GM10248 (cell line): Measurements from ENCODE around the gene TNS1.

Experiments used
- CTCF ChIA-PET: fragments of 300-600 bp; sonication (Branson Sonifier 250); formaldehyde crosslinking; extraction: SDS; loops from one replicate; lab custom pipeline; 2021; ENCODE audit warnings: antibody characterized with exemption; lab: Yijun Ruan, JAX
- POLR2A ChIA-PET: fragments of 350-650 bp; sonication (Branson Sonifier 250); formaldehyde crosslinking; extraction: SDS; loops from one replicate; lab custom pipeline; 2020; ENCODE audit warnings: antibody characterized with exemption; lab: Yijun Ruan, JAX
- DNase-seq: peaks from one replicate; pipeline ENCODE4 v3.0.0; 2012; ENCODE audit errors: extremely low spot score
- TF ChIP-seq, protein P1 (sequence below): IDR thresholded peaks from 2 replicates; pipeline ENCODE4 v1.5.1; 2012; ENCODE audit warnings: mild to moderate bottlenecking, low read depth; ENCODE audit errors: extremely low read depth, missing control alignments, control extremely low read depth

TNS1 gene

DNA sequence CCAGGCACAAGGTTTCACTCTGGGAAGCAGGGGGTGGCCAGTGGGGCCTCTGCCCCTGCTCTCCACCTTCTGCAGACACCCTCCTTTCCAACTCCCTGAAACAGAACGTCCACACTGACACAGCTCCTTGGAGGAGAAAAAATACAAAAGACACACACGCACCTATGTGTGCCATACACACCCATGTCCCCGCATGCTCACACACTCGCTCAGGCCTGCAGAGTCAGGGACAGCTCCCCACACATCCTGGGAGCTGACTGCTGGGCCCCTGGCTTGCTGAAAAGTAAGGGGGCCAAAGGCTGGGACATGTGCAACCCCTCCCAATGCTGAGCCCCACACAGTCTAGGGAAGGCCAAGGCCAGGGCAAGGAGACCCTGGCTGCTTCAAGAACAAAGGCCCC, 200.5 kb downstream of the TNS1 start:
- TF ChIP-seq, protein P1, sequence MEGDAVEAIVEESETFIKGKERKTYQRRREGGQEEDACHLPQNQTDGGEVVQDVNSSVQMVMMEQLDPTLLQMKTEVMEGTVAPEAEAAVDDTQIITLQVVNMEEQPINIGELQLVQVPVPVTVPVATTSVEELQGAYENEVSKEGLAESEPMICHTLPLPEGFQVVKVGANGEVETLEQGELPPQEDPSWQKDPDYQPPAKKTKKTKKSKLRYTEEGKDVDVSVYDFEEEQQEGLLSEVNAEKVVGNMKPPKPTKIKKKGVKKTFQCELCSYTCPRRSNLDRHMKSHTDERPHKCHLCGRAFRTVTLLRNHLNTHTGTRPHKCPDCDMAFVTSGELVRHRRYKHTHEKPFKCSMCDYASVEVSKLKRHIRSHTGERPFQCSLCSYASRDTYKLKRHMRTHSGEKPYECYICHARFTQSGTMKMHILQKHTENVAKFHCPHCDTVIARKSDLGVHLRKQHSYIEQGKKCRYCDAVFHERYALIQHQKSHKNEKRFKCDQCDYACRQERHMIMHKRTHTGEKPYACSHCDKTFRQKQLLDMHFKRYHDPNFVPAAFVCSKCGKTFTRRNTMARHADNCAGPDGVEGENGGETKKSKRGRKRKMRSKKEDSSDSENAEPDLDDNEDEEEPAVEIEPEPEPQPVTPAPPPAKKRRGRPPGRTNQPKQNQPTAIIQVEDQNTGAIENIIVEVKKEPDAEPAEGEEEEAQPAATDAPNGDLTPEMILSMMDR, result no peak
- POLR2A ChIA-PET, result no interaction called here
- no peak for DNase-seq
- CTCF ChIA-PET, result interaction anchor here (3.3 to 8.9 kb wide), 2 partner anchors 12 to 16 kb away, joined by 17 to 76 read pairs; no protein-coding TSS in a partner anchor

DNA sequence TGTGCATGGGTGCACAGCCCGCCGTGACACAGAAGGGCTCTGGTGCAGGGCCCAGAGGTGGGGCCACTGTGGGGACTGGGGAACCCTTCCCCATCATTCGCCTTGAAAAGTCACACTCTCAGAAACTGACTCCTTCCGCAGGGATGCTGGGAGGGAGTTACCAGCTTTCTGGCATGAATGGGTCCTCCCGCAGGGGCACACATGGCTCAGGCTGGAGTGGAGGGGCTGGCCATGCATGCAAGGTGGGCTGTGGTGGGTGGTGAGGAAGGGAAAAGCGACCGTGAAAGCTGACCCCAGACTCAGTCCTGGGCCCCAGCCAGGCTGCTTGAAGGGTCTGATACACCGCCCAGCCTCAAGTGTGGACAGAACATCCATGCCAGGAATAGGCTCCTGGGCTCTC, 201.1 kb downstream of the TNS1 start:
- ChIA-PET CTCF (interaction anchor here (6.1 to 8.9 kb wide), 2 partner anchors 11 to 16 kb away, joined by 46 to 76 read pairs; no protein-coding TSS in a partner anchor), POLR2A (no interaction called here)
- no peak for DNase-seq
- TF ChIP-seq, protein P1, result no peak

DNA sequence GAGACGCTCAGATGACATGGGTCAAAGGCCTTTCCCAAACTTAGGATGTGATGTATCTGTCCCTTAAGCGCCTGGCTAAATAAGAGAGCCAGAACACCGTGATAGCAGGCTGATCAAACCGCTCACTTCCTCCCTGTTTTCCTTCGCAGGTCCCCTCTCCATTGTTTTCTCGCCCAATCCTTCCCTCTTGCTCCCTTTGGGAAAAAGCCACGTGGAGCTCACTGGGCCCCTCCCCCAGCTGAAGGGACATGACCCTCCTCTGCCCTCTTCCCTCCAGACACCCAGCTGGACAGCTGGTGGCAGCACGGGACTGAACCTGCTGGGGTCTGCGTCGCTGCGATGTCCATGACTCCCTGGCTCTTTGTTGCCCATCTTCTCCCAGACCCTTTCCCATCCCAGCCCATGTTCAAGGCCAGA, 201.7 kb downstream of the TNS1 start:
- POLR2A ChIA-PET, result no interaction called here

DNA sequence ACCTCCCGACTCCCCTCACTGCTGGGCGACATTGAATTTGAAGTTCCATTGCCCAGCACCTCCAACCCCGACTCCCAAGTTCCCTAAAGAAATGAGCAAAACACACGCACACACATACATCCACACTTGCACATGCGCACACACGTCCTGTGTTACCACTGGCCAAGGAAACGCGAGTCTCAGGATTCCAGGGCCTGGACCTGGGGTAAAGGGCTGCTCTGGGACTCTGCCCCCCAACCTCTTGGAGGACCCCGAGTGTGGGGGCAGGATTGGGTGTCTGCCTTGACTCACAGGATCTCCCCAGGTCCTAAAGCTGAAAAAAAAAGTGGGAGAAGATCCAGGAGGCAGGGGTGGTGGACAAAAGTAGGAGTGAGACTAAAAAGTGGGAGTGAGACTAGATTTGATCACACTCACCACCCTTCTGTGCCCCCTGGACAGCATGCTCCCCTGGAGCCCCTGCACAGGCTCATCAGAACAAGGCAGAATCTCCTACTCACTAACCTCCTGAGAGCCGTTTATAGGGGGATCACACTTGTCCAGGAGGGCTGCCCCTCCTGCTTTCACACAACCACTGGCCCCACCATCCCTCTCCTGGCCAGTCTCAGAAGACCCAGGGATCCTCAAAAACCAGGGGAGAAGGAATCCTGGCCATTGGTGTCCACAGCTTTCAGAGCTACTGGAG, 202.2 kb downstream of the TNS1 start:
- POLR2A ChIA-PET, result no interaction called here
- TF ChIP-seq, protein P1, result no peak
- no peak for DNase-seq
- CTCF ChIA-PET, result interaction anchor here (1.7 to 8.9 kb wide), 3 partner anchors 10 to 193 kb away, joined by 5 to 76 read pairs (median 46); no protein-coding TSS in a partner anchor

More for the DNA sequence above, 201.7 kb downstream of the TNS1 start:
- TF ChIP-seq, protein P1, result no peak
- DNase-seq, result no peak
- CTCF ChIA-PET, result interaction anchor here (1.7 to 8.9 kb wide), 3 partner anchors 11 to 193 kb away, joined by 5 to 76 read pairs (median 46); no protein-coding TSS in a partner anchor

DNA sequence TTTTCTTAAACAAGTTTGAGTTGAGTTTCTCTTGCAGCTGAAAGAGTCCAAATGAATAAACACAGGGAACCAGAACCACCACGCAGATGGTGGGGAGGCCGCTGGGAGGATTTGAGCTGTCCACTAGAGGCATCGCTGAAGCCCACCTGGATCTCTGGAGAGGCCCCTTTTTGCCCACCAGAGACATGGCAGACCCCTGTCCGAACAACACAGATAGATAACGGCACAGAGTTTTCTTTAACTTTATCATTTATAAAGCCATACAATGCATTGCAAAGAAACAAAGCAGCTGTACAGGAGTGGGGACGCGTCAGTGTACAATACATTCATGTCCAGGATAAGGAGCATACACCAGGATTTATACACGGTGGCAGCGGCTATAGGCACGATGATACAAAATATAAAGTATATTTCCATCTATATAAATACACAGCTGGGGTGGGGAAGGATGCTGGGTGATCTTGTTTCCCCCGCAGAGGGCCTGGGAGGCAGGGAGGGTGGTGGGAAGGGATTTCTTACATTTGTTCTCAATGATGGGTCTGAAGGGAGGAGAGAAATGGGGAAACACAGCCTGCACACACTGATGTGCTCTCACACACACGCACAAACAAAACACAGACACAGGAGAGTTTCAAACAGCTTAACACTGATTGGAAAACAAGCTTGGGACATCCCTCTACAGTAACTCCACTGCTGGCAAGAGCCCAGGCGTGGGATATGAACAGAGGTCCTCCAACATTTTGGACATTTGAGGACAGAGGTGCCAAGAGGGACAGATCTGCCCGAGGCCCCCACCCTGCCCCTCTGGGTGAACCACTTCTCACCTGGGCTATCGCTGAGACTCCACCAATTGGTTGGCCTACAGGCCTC, 203.0 kb downstream of the TNS1 start:
- POLR2A ChIA-PET, result no interaction called here
- CTCF ChIA-PET, result interaction anchor here (0.9 to 8.9 kb wide), 5 partner anchors 9 to 194 kb away, joined by 3 to 76 read pairs (median 5); no protein-coding TSS in a partner anchor
- DNase-seq, result no peak
- TF ChIP-seq, protein P1, result no peak
